OCI-LY7 (cell line): Measurements from ENCODE around the gene TRAF1. TPM values are rescaled to one million over a fixed set of nuclear protein-coding genes. Genes with fewer than 3 reads are reported as not detected.

Experiments used
- BruUV-seq: library from RNA; stranded (reverse); fragments of 400-500 nt; replicated peaks from 2 replicates; lab custom pipeline; 2021; lab: Mats Ljungman, UMichigan
- CTCF ChIA-PET: fragments of 300-600 bp; sonication (Branson Sonifier 250); formaldehyde crosslinking; loops from one replicate; lab custom pipeline; 2022; ENCODE audit warnings: antibody characterized with exemption; ENCODE audit not compliant: unreplicated experiment; lab: Charles Lee
- POLR2A ChIA-PET: fragments of 300-600 bp; sonication (Branson Sonifier 250); formaldehyde crosslinking; loops from one replicate; lab custom pipeline; 2022; ENCODE audit warnings: antibody characterized with exemption; lab: Charles Lee
- DNase-seq: peaks from one replicate; pipeline ENCODE4 v3.0.0-alpha.2; 2015; ENCODE audit warnings: low spot score
- H2AFZ ChIP-seq: fragments of 200-600 bp; sonication (generic), shearing (Covaris generic); 2 replicates; pipeline ENCODE4 v1.6.1; 2014; ENCODE audit warnings: mild to moderate bottlenecking, antibody characterized with exemption, low read length, moderate library complexity
- H3K27ac ChIP-seq: fragments of 200-600 bp; sonication (generic); 2 replicates; pipeline ENCODE4 v1.5.1; 2014; ENCODE audit warnings: mixed run types, low read depth, mild to moderate bottlenecking, moderate library complexity, low read length, inconsistent platforms; ENCODE audit not compliant: poor library complexity, severe bottlenecking
- H3K36me3 ChIP-seq: fragments of 200-600 bp; sonication (generic); 2 replicates; pipeline ENCODE4 v1.6.1; 2014; ENCODE audit warnings: mild to moderate bottlenecking, antibody characterized with exemption, low read length, moderate library complexity, mixed read lengths; ENCODE audit not compliant: insufficient read depth
- H3K4me1 ChIP-seq: fragments of 200-600 bp; sonication (generic); 2 replicates; pipeline ENCODE4 v1.5.1; 2014; ENCODE audit warnings: mild to moderate bottlenecking, low read length; ENCODE audit not compliant: insufficient read depth, poor library complexity, severe bottlenecking
- H3K4me2 ChIP-seq: fragments of 200-600 bp; sonication (generic); 2 replicates; pipeline ENCODE4 v1.6.1; 2014; ENCODE audit warnings: mild to moderate bottlenecking, low read length
- H3K4me3 ChIP-seq: fragments of 200-600 bp; sonication (generic); 2 replicates; pipeline ENCODE4 v1.5.1; 2014; ENCODE audit warnings: mild to moderate bottlenecking, low read depth, low read length; ENCODE audit not compliant: poor library complexity, severe bottlenecking
- H3K79me2 ChIP-seq: fragments of 200-600 bp; sonication (generic); 2 replicates; pipeline ENCODE4 v1.6.1; 2016; ENCODE audit warnings: low read depth, mild to moderate bottlenecking, low read length, moderate library complexity, mixed read lengths; ENCODE audit not compliant: insufficient read depth
- H3K9me2 ChIP-seq: fragments of 200-600 bp; sonication (generic); 2 replicates; pipeline ENCODE4 v1.6.1; 2016; ENCODE audit warnings: mild to moderate bottlenecking, low read length, mixed read lengths; ENCODE audit not compliant: insufficient read depth
- H3K9me3 ChIP-seq: fragments of 200-600 bp; sonication (generic); 2 replicates; pipeline ENCODE4 v1.6.1; 2014; ENCODE audit warnings: mild to moderate bottlenecking, mixed run types, low read length, mixed read lengths
- H4K20me1 ChIP-seq: fragments of 200-600 bp; sonication (generic); 2 replicates; pipeline ENCODE4 v1.6.1; 2014; ENCODE audit warnings: mild to moderate bottlenecking, antibody characterized with exemption, low read length, moderate library complexity, mixed read lengths; ENCODE audit not compliant: insufficient read depth
- CTCF ChIP-seq: fragments of 200-600 bp; sonication (generic); conservative IDR thresholded peaks from 2 replicates; pipeline ENCODE4 v1.5.1; 2014; ENCODE audit warnings: mild to moderate bottlenecking, antibody characterized with exemption, low read length, moderate library complexity, mixed read lengths
- EZH2phosphoT487 ChIP-seq: fragments of 200-600 bp; sonication (generic); IDR thresholded peaks from 2 replicates; pipeline ENCODE4 v1.6.1; 2018; ENCODE audit warnings: low read depth, borderline replicate concordance, mild to moderate bottlenecking, mixed run types, antibody characterized with exemption, low read length, moderate library complexity, mixed read lengths
- intact Hi-C: fragments of 100-400 bp; cut with micrococcal nuclease; formaldehyde crosslinking; loops from one replicate; pipeline ENCODE4 v1.10.0; 2022; ENCODE audit not compliant: unreplicated experiment
- total RNA-seq, 2 experiments: library from RNA; depleted of rRNA in 1 of 2; stranded (reverse); fragments of >200 nt in 1 of 2; shearing (Covaris generic) in 1 of 2; gene quantifications; 2 replicates each; pipeline ENCODE4 v1.2.3, GENCODE V29; 2014 to 2022

TRAF1 gene
- total RNA-seq, 2 experiments from 2014 or later, result 24.2 to 50.5 TPM

GRCh38 chr9:120940573-120940972 is 14.0 kb upstream of the TRAF1 start:
- H3K4me1 ChIP-seq, result peaks cover 56% of the 10 kb centered on the region
- no peaks in the 10 kb centered on the region for H3K9me3 ChIP-seq
- intact Hi-C loops, result no loop called here
- no peak overlapping the region for H3K27ac ChIP-seq
- ChIA-PET POLR2A (interaction anchor here (1.8 kb wide), 1 partner anchor 131 kb away, joined by 4 read pairs; no protein-coding TSS in a partner anchor), CTCF (no interaction called here)
- no peak overlapping the region for H2AFZ ChIP-seq
- H3K9me2 ChIP-seq, result no peaks in the 10 kb centered on the region
- no peaks in the 10 kb centered on the region for H3K79me2 ChIP-seq
- no peak for DNase-seq
- no peaks in the 10 kb centered on the region for H4K20me1 ChIP-seq
- no peak for TF ChIP-seq CTCF
- no peak for TF ChIP-seq EZH2phosphoT487
- no peaks in the 10 kb centered on the region for H3K36me3 ChIP-seq
- H3K4me2 ChIP-seq, result no peak overlapping the region
- BruUV-seq, result no TSS peak
- H3K4me3 ChIP-seq, result no peak overlapping the region

DNA sequence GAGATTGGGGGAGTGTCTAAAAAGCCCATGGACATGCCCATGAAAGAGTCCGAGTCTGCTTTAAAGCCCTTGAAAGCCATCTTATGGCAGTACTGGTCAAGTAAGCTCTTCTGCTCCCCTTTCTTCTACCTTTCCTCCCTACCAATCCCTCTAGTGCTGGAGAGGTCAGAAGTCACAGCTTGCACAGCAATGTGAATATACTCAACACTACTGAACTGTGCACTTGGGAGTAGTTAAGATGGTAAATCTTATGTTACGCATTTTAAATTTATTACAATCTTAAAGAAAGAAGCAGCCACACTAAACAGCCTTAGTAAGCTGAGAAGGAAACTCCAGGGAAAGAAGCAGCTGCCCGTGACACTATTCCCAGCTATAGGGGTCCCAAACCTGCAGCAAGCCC is 12.3 kb upstream of the TRAF1 start:
- H3K4me2 ChIP-seq, result no peak overlapping the region
- H3K36me3 ChIP-seq, result no peaks in the 10 kb centered on the region
- no peak overlapping the region for H2AFZ ChIP-seq
- DNase-seq, result no peak
- ChIA-PET CTCF (no interaction called here), POLR2A (interaction anchor here (0.5 to 21.2 kb wide), 8 partner anchors 9 to 161 kb away, joined by 3 to 372 read pairs (median 4); partner anchors contain the start of gene TRAF1)
- no peaks in the 10 kb centered on the region for H3K79me2 ChIP-seq
- no peaks in the 10 kb centered on the region for H3K9me3 ChIP-seq
- peaks cover 56% of the 10 kb centered on the region for H3K4me1 ChIP-seq
- no peaks in the 10 kb centered on the region for H4K20me1 ChIP-seq
- no peaks in the 10 kb centered on the region for H3K9me2 ChIP-seq
- intact Hi-C loops, result no loop called here
- no peak overlapping the region for H3K4me3 ChIP-seq
- TF ChIP-seq EZH2phosphoT487 (no peak), CTCF (no peak)
- H3K27ac ChIP-seq, result no peak overlapping the region
- no TSS peak for BruUV-seq

DNA sequence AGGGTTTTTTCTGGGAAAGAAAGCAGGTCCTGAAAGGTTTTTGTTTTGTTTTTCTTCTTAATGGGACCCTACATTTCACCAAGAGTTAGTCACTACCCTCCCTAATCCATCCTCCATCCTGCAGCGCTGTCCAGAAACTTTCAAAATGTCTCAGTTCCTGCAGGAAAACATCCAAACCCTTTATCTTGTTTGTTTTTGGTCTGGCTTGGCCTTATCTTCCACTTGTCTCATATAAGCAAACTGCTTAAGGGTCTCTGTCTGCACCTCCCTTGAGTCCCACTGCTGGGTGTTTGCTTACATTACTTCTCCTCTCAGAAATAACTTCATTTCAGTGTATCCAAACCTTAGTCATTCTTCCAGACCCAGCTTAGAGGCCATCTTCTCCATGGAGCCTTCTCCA is 11.0 kb upstream of the TRAF1 start:
- H3K4me1 ChIP-seq, result peaks cover 67% of the 10 kb centered on the region
- H3K9me2 ChIP-seq, result no peaks in the 10 kb centered on the region
- H3K36me3 ChIP-seq, result no peaks in the 10 kb centered on the region
- peak overlapping the region; percentile 96 for H3K27ac ChIP-seq
- CTCF ChIA-PET, result interaction anchor here (0.5 to 0.9 kb wide), 2 partner anchors 35 to 46 kb away, joined by 3 read pairs; no protein-coding TSS in a partner anchor
- H4K20me1 ChIP-seq, result no peaks in the 10 kb centered on the region
- no TSS peak for BruUV-seq
- no peaks in the 10 kb centered on the region for H3K79me2 ChIP-seq
- DNase-seq, result no peak
- intact Hi-C loops, result loop anchor here (2.0 kb wide), 3 partner anchors 35 to 181 kb away; partner anchors contain the start of gene FBXW2
- POLR2A ChIA-PET, result interaction anchor here (1.5 to 21.2 kb wide), 3 partner anchors 15 to 47 kb away, joined by 4 to 372 read pairs (median 100); no protein-coding TSS in a partner anchor
- H3K4me2 ChIP-seq, result peak overlapping the region; percentile 78
- TF ChIP-seq CTCF (no peak), EZH2phosphoT487 (no peak)
- peak overlapping the region; percentile 24; the same call in 1 of the 2 replicates for H2AFZ ChIP-seq
- no peak overlapping the region for H3K4me3 ChIP-seq
- H3K9me3 ChIP-seq, result no peaks in the 10 kb centered on the region
